Fibroblast of mammary gland (primary cell): Measurements from ENCODE around the gene NR1H3.

Experiments used
- DNase-seq: peaks from one replicate; pipeline ENCODE4 v3.0.0-alpha.2; 2010; ENCODE audit warnings: low read depth
- H3K4me3 ChIP-seq: 2 replicates; pipeline ENCODE4 v1.5.1; 2011; ENCODE audit warnings: low read depth, mild to moderate bottlenecking, low read length, moderate library complexity; ENCODE audit not compliant: control insufficient read depth
- CTCF ChIP-seq: conservative IDR thresholded peaks from 2 replicates; pipeline ENCODE4 v1.5.1; 2011; ENCODE audit warnings: low read depth, low read length, inconsistent platforms; ENCODE audit not compliant: control insufficient read depth, insufficient read depth

Gene NR1H3

GRCh38 chr11:47248664-47249377, 9.0 kb upstream of the NR1H3 start, which contains the start of gene ACP2:
Gene ACP2, minus strand, starts transcription at chr11:47248814. Its CDS starts 25 bp downstream, at chr11:47248789.
- peak; percentile 84 for DNase-seq
- H3K4me3 ChIP-seq = peak within 1 kb of the TSS; percentile 97
- peak; percentile 29 for TF ChIP-seq CTCF

- DNase-seq = peak; percentile 14
- H3K4me3 ChIP-seq = peak overlapping the region; percentile 97
- no peak for TF ChIP-seq CTCF
Observed at GRCh38 chr11:47249378-47249715, 8.4 kb upstream of the NR1H3 start.

DNA sequence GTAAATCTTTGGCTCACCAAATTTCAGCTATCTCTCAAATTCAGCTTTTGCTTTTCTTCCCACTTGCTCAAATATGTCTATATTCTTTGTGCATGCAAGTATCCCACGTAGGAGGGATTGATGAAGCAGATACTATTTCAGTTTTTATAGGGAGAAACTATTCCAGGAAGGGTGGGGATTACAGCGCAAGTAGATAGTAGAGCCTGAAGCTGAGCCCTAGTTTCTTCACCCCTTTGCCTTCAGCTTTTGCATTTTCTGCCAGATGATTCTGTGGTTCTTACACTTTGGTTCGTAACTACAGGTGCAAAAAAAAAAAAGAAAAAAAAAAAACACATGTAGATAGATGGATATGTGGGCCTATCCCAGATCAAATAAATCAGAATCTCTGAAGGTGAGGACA, 6.0 kb upstream of the NR1H3 start:
- H3K4me3 ChIP-seq = no peak overlapping the region
- DNase-seq = no peak
- no peak for TF ChIP-seq CTCF

- no peak for TF ChIP-seq CTCF
- H3K4me3 ChIP-seq = no peak overlapping the region
- DNase-seq = no peak
Observed at GRCh38 chr11:47253660-47254059, 4.1 kb upstream of the NR1H3 start.

DNA sequence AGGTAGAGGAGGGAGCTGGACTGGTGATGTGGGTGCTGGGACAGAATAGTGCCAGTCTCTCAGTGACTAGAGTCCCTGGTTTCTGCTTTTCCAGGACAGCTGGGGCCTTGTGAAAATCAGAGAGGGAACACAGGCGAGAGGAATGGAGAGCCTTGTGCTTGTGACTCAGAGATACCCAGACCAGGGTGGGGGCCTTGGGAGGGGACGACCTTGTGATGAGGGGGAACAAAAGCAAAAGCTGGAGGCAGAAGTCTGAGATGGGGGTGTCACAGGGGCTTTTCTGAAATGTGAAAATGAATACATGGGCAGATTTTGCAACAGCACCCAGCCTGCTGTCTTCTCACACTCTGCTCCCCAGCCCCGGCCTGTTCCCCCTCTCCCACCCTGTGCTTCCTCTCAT, 3.4 kb upstream of the NR1H3 start:
- no peak for TF ChIP-seq CTCF
- DNase-seq = peak; percentile 48
- H3K4me3 ChIP-seq = no peak overlapping the region

- TF ChIP-seq CTCF = no peak
- no peak for DNase-seq
- no peak overlapping the region for H3K4me3 ChIP-seq
Observed at GRCh38 chr11:47256374-47256773, 1.4 kb upstream of the NR1H3 start.

DNA sequence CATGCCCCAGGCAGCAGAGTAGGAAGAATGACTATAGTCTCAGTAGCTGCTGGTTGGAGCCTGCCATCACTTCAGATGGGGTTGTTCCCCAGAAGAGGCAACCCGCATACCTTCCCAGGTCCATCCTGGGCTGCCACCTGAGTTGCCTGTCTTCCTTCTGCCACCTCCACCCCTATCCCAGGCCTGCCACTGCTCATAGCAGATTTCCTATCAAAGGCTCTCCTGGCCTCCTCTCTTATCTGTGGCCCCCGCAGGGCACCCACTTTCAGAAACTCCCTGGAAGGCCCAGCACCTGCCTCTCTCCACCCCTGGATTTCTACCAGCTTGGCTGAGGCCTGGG, 649 bp upstream of the NR1H3 start:
- H3K4me3 ChIP-seq = no peak overlapping the region
- TF ChIP-seq CTCF = no peak

More for the DNA sequence above, 649 bp upstream of the NR1H3 start:
- no peak for DNase-seq
